Keratinocyte (primary cell): Measurements from ENCODE around the gene ANO7. TPM values are rescaled to one million over a fixed set of nuclear protein-coding genes. Genes with fewer than 3 reads are reported as not detected.

ENCODE experiments used
- DNase-seq: peaks from one replicate; pipeline ENCODE4 v3.0.0-alpha.2; 2011; ENCODE audit warnings: low read depth, missing footprints, low spot score
- FAIRE-seq: peaks from 2 replicates; lab custom pipeline; 2011; peaks lifted over from hg19 to GRCh38; lab: Jason Lieb, UNC
- H2AFZ ChIP-seq: 2 replicates; pipeline ENCODE4 v1.6.0; 2012; ENCODE audit warnings: low read length, control low read depth, inconsistent platforms; ENCODE audit not compliant: control insufficient read depth
- H3K27ac ChIP-seq: 2 replicates; pipeline ENCODE4 v1.5.1; 2011; ENCODE audit warnings: low read length; ENCODE audit not compliant: control insufficient read depth, insufficient read depth
- H3K27me3 ChIP-seq: 3 replicates; pipeline ENCODE4 v1.6.0; 2011; ENCODE audit warnings: low read length; ENCODE audit not compliant: control insufficient read depth, insufficient read depth; ENCODE audit errors: extremely low read depth
- H3K36me3 ChIP-seq, 2 experiments: 2 replicates in 1 of 2; 3 replicates in 1 of 2; pipeline ENCODE4 v1.5.1; 2011; ENCODE audit warnings: low read length in 2 of 2, mild to moderate bottlenecking in 1 of 2; ENCODE audit not compliant: control insufficient read depth in 2 of 2, insufficient read depth in 2 of 2; ENCODE audit errors: extremely low read depth in 1 of 2
- H3K4me1 ChIP-seq: 3 replicates; pipeline ENCODE4 v1.5.1; 2011; ENCODE audit warnings: low read length; ENCODE audit not compliant: control insufficient read depth, insufficient read depth; ENCODE audit errors: extremely low read depth
- H3K4me2 ChIP-seq: 3 replicates; pipeline ENCODE4 v1.6.0; 2011; ENCODE audit warnings: low read depth, low read length; ENCODE audit not compliant: control insufficient read depth, insufficient read depth; ENCODE audit errors: extremely low read depth
- H3K4me3 ChIP-seq, 3 experiments: fragments of 200-600 bp in 1 of 3; sonication (generic) in 1 of 3; 2 replicates in 2 of 3; 3 replicates in 1 of 3; pipeline ENCODE4 v1.5.1; 2011 to 2016; ENCODE audit warnings: low read length in 3 of 3, mild to moderate bottlenecking in 3 of 3, control low read depth in 2 of 3, inconsistent platforms in 1 of 3, low read depth in 1 of 3, mixed read lengths in 1 of 3, mixed run types in 1 of 3, moderate library complexity in 1 of 3; ENCODE audit not compliant: control insufficient read depth in 2 of 3, insufficient read depth in 2 of 3; ENCODE audit errors: extremely low read depth in 1 of 3
- H3K79me2 ChIP-seq: 2 replicates; pipeline ENCODE4 v1.6.0; 2012; ENCODE audit warnings: low read length; ENCODE audit not compliant: control insufficient read depth, insufficient read depth
- H3K9ac ChIP-seq: 3 replicates; pipeline ENCODE4 v1.6.0; 2011; ENCODE audit warnings: low read length; ENCODE audit not compliant: control insufficient read depth, insufficient read depth; ENCODE audit errors: extremely low read depth
- H3K9me1 ChIP-seq: 3 replicates; pipeline ENCODE4 v1.6.0; 2011; ENCODE audit warnings: low read length; ENCODE audit not compliant: control insufficient read depth, insufficient read depth; ENCODE audit errors: extremely low read depth
- H3K9me3 ChIP-seq: 2 replicates; pipeline ENCODE4 v1.5.1; 2012; ENCODE audit warnings: low read depth, low read length; ENCODE audit not compliant: control insufficient read depth
- H4K20me1 ChIP-seq: 3 replicates; pipeline ENCODE4 v1.6.0; 2011; ENCODE audit warnings: low read length; ENCODE audit not compliant: control insufficient read depth, insufficient read depth; ENCODE audit errors: extremely low read depth
- CTCF ChIP-seq, 3 experiments: IDR thresholded peaks in 1 of 3; conservative IDR thresholded peaks in 1 of 3; optimal IDR thresholded peaks in 1 of 3; 2 replicates in 2 of 3; 3 replicates in 1 of 3; pipeline versions ENCODE3 to v1.5.1; 2011; ENCODE audit warnings: low read length in 3 of 3, mild to moderate bottlenecking in 3 of 3, moderate library complexity in 2 of 3, control low read depth in 1 of 3, inconsistent platforms in 1 of 3; ENCODE audit not compliant: insufficient read depth in 2 of 3; ENCODE audit errors: extremely low read depth in 1 of 3
- EZH2 ChIP-seq: IDR thresholded peaks from one replicate; pipeline ENCODE4 v1.6.1; 2012; ENCODE audit warnings: inconsistent platforms, mild to moderate bottlenecking, low read length, moderate library complexity
- dilution Hi-C: fragments of 300-500 bp; cut with MboI; formaldehyde crosslinking; loops from one replicate; pipeline ENCODE4 v1.7.0; 2020; ENCODE audit warnings: low sequenced_read_pairs; ENCODE audit not compliant: extremely low pct_ligation_motif_present
- polyA plus RNA-seq, 5 experiments: library from polyadenylated mRNA; depleted of rRNA in 3 of 5; stranded (reverse) in 3 of 5; stranded (forward) in 1 of 5; unstranded in 1 of 5; fragments of >200 nt; gene quantifications; 1 replicate in 1 of 5; 2 replicates in 3 of 5; 3 replicates in 1 of 5; pipeline versions ENCODE4 v1.2.1 to v1.2.3, GENCODE V29; 2011 to 2012; ENCODE audit warnings: missing spikeins in 2 of 5, low read depth in 1 of 5, low replicate concordance in 1 of 5

ANO7 gene
- polyA plus RNA-seq, 1 donor (not counting 4 experiments of a cell fraction or from before 2014, with no cell fraction given), result 0.14 TPM

GRCh38 chr2:241232736-241233575 lies 44.5 kb downstream of the ANO7 start:
- Histone ChIP-seq H3K36me3 (peaks cover 69 to 78% of the 10 kb centered on the region in 2 experiments), H3K27me3 (no peaks in the 10 kb centered on the region), H3K9ac (no peak overlapping the region), H3K9me3 (no peaks in the 10 kb centered on the region), H4K20me1 (peaks cover 14% of the 10 kb centered on the region), H3K9me1 (no peaks in the 10 kb centered on the region), H3K27ac (no peak overlapping the region), H3K4me1 (no peaks in the 10 kb centered on the region), H3K4me2 (no peak overlapping the region), H3K4me3 (no peak overlapping the region), H3K79me2 (peaks cover 2% of the 10 kb centered on the region), H2AFZ (no peak overlapping the region)
- dilution Hi-C loops, result no loop called here
- TF ChIP-seq EZH2 (no peak), CTCF (optimal IDR thresholded peaks at IDR 0.05 in 1 of 3, IDR thresholded peaks at IDR 0.05 in 1 of 3, conservative IDR thresholded peaks at IDR 0.05 in 1 of 3; ENCODE audit: extremely low read depth in 1 of 3, insufficient read depth in 2 of 3, low read length in 3 of 3) (no peak)
- no peak for DNase-seq
- FAIRE-seq, result no peak

DNA sequence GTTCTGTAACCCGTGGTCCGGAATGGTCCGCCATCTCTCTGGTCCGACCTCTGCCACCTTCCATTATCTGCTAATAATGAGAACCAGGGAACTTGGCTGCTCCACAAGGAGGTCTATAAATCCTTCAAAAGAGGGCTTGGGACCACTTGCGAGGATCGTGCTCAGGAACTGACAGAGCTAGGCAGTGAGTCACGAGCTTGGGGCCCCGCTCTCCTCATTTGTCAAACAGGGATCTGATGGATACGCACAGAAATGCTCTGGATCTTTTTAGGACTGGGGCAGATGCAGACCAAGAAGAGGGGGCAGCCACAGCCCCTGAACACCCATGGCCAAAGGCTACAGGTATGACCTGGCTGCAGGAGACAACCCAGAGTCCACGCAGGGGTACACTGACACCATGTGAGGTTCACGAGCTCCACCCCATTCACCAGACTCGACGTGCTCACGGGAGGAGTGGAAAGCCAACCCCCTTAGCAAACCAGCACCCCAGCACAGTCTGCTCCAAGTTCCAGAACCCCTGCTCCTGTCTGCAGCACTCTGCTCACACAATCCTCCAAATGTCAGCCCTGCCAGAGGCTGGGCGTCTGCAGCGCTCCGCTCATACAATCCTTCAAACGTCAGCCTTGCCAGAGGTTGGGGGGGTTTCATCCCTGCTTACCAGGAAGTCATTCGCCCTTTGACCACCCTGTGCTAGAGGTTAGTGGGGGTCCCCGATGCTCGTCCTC lies 45.8 kb downstream of the ANO7 start:
- no peak overlapping the region for H3K4me2 ChIP-seq
- H4K20me1 ChIP-seq, result peaks cover 14% of the 10 kb centered on the region
- FAIRE-seq, result no peak

More for the DNA sequence above, 45.8 kb downstream of the ANO7 start:
- Histone ChIP-seq H3K4me3 (no peak overlapping the region), H3K9ac (no peak overlapping the region), H3K79me2 (peaks cover 2% of the 10 kb centered on the region), H3K4me1 (no peaks in the 10 kb centered on the region), H3K27me3 (no peaks in the 10 kb centered on the region), H3K9me1 (no peaks in the 10 kb centered on the region), H3K36me3 (peaks cover 67 to 76% of the 10 kb centered on the region in 2 experiments), H3K9me3 (no peaks in the 10 kb centered on the region), H2AFZ (no peak overlapping the region), H3K27ac (no peak overlapping the region)
- dilution Hi-C loops, result no loop called here
- no peak for DNase-seq
- no peak for TF ChIP-seq CTCF (optimal IDR thresholded peaks at IDR 0.05 in 1 of 3, IDR thresholded peaks at IDR 0.05 in 1 of 3, conservative IDR thresholded peaks at IDR 0.05 in 1 of 3; ENCODE audit: extremely low read depth in 1 of 3, insufficient read depth in 2 of 3, low read length in 3 of 3)
- TF ChIP-seq EZH2, result no peak
